A549 (cell line): Measurements from ENCODE around the gene MEIS1. TPM values are rescaled to one million over a fixed set of nuclear protein-coding genes. Genes with fewer than 3 reads are reported as not detected.

Experiments
- ATAC-seq, 2 experiments: fragments of 200-7000 bp in 1 of 2; fragments of >200 bp in 1 of 2; cut with Nextera tagmentation in 1 of 2; cut with Tn5 transposase in 1 of 2; 3 replicates each; pipeline versions ENCODE4 v1.8.0 to v1.9.1; 2018 to 2020; ENCODE audit warnings: mild to moderate bottlenecking in 1 of 2, moderate library complexity in 1 of 2
- CTCF ChIA-PET: fragments of 300-600 bp; sonication (Branson Sonifier 250); formaldehyde crosslinking; extraction: SDS; loops from one replicate; lab custom pipeline; 2021; ENCODE audit warnings: antibody characterized with exemption, inconsistent platforms; lab: Yijun Ruan, JAX
- POLR2A ChIA-PET: fragments of 350-600 bp; formaldehyde crosslinking; extraction: SDS; loops from one replicate; lab custom pipeline; 2021; ENCODE audit warnings: antibody characterized with exemption, inconsistent platforms; lab: Yijun Ruan, JAX
- DNase-seq, 2 experiments: peaks; one replicate each; pipeline versions ENCODE4 v3.0.0 to v3.0.0-alpha.2; 2011 to 2016; ENCODE audit warnings: low read depth in 1 of 2, low spot score in 1 of 2
- FAIRE-seq: peaks from 2 replicates; lab custom pipeline; 2011; peaks lifted over from hg19 to GRCh38; lab: Jason Lieb, UNC
- H3K27ac ChIP-seq, 2 experiments: fragments of >200 bp; sonication (Bioruptor Twin); formaldehyde crosslinking; 3 replicates each; pipeline ENCODE4 v1.5.1; 2016 to 2017
- H3K4me1 ChIP-seq: fragments of >200 bp; sonication (Bioruptor Twin); formaldehyde crosslinking; 3 replicates; pipeline ENCODE4 v1.6.1; 2016
- H3K4me2 ChIP-seq: fragments of >200 bp; sonication (Bioruptor Twin); formaldehyde crosslinking; 3 replicates; pipeline ENCODE4 v1.6.1; 2016
- H3K4me3 ChIP-seq: fragments of >200 bp; sonication (Bioruptor Twin); formaldehyde crosslinking; 3 replicates; pipeline ENCODE4 v1.5.1; 2016
- H3K9me3 ChIP-seq: fragments of >200 bp; sonication (Bioruptor Twin); formaldehyde crosslinking; 3 replicates; pipeline ENCODE4 v1.6.1; 2016
- CBX2 ChIP-seq: fragments of 200-600 bp; sonication (generic); IDR thresholded peaks from 2 replicates; pipeline ENCODE4 v1.6.1; 2016; ENCODE audit warnings: low read depth, mild to moderate bottlenecking, borderline replicate concordance
- CBX8 ChIP-seq: fragments of 200-600 bp; sonication (generic); IDR thresholded peaks from 2 replicates; pipeline ENCODE4 v1.6.1; 2016
- CEBPB ChIP-seq, 2 experiments: fragments of >200 bp in 1 of 2; sonication (Bioruptor Twin) in 1 of 2; formaldehyde crosslinking in 1 of 2; IDR thresholded peaks; 2 replicates each; pipeline ENCODE4 v1.6.1; 2012 to 2016
- EHF ChIP-seq: fragments of 250-450 bp; sonication (Bioruptor Pico); IDR thresholded peaks from 2 replicates; pipeline ENCODE4 v1.5.0; 2020; ENCODE audit warnings: mild to moderate bottlenecking
- ESRRA ChIP-seq: fragments of 150-350 bp; IDR thresholded peaks from 2 replicates; pipeline ENCODE4 v1.6.1; 2014; ENCODE audit warnings: mild to moderate bottlenecking, low read length, borderline replicate concordance
- FOSL2 ChIP-seq, 2 experiments: fragments of 450-650 bp in 1 of 2; fragments of >200 bp in 1 of 2; sonication (Bioruptor Twin) in 1 of 2; formaldehyde crosslinking; IDR thresholded peaks; 2 replicates each; pipeline versions ENCODE4 v1.5.0 to v1.6.1; 2016 to 2020; ENCODE audit warnings: mild to moderate bottlenecking in 1 of 2, moderate library complexity in 1 of 2
- FOXS1 ChIP-seq: fragments of 250-450 bp; sonication (Bioruptor Pico); IDR thresholded peaks from 2 replicates; pipeline ENCODE4 v1.5.0; 2020; ENCODE audit warnings: mild to moderate bottlenecking, moderate library complexity
- GATA3 ChIP-seq: IDR thresholded peaks from 2 replicates; pipeline ENCODE4 v1.6.1; 2012; ENCODE audit warnings: borderline replicate concordance
- HDAC2 ChIP-seq: fragments of 200-600 bp; sonication (generic); IDR thresholded peaks from 2 replicates; pipeline ENCODE4 v1.6.1; 2016
- HEYL ChIP-seq: fragments of 250-450 bp; sonication (Bioruptor Pico); IDR thresholded peaks from 2 replicates; pipeline ENCODE4 v1.8.0; 2021; ENCODE audit warnings: mild to moderate bottlenecking, moderate library complexity
- HOXB13 ChIP-seq: fragments of 250-450 bp; sonication (Bioruptor Pico); IDR thresholded peaks from 2 replicates; pipeline ENCODE4 v1.5.0; 2020; ENCODE audit warnings: low read depth, mild to moderate bottlenecking, moderate library complexity
- HOXB5 ChIP-seq: fragments of 250-450 bp; sonication (Bioruptor Pico); IDR thresholded peaks from 2 replicates; pipeline ENCODE4 v1.5.0; 2020; ENCODE audit warnings: mild to moderate bottlenecking, moderate library complexity
- MAFK ChIP-seq: fragments of 450-650 bp; IDR thresholded peaks from 2 replicates; pipeline ENCODE4 v1.6.1; 2014; ENCODE audit not compliant: partially characterized antibody
- MYC ChIP-seq: IDR thresholded peaks from 2 replicates; pipeline ENCODE4 v1.6.1; 2012; ENCODE audit warnings: mild to moderate bottlenecking, inconsistent platforms, low read length, improper control_type of control experiment, borderline replicate concordance
- PHF8 ChIP-seq: fragments of 200-600 bp; sonication (generic); IDR thresholded peaks from 2 replicates; pipeline ENCODE4 v1.6.1; 2016; ENCODE audit warnings: low read depth, mild to moderate bottlenecking, antibody characterized with exemption, moderate library complexity, borderline replicate concordance
- POLR2AphosphoS2 ChIP-seq: conservative IDR thresholded peaks from 2 replicates; pipeline ENCODE4 v1.6.1; 2012; ENCODE audit warnings: low read length, improper control_type of control experiment, inconsistent platforms
- RAD21 ChIP-seq, 2 experiments: fragments of >200 bp in 1 of 2; sonication (Bioruptor Twin) in 1 of 2; formaldehyde crosslinking in 1 of 2; IDR thresholded peaks in 1 of 2; conservative IDR thresholded peaks in 1 of 2; 2 replicates in 1 of 2; 3 replicates in 1 of 2; pipeline ENCODE4 v1.6.1; 2012 to 2018; ENCODE audit warnings: inconsistent platforms in 1 of 2
- RCOR1 ChIP-seq: fragments of 150-350 bp; IDR thresholded peaks from 2 replicates; pipeline ENCODE4 v1.6.1; 2014; ENCODE audit warnings: antibody characterized with exemption, low read length, low read depth
- REST ChIP-seq: fragments of 200-600 bp; sonication (generic); IDR thresholded peaks from 2 replicates; pipeline ENCODE4 v1.6.1; 2016; ENCODE audit warnings: antibody characterized with exemption, mild to moderate bottlenecking, moderate library complexity
- SREBF2 ChIP-seq: fragments of 450-650 bp; IDR thresholded peaks from 2 replicates; pipeline ENCODE4 v1.6.1; 2014; ENCODE audit warnings: mild to moderate bottlenecking, moderate library complexity
- TFCP2L1 ChIP-seq: fragments of 250-450 bp; sonication (Bioruptor Pico); IDR thresholded peaks from 2 replicates; pipeline ENCODE4 v1.5.0; 2021; ENCODE audit warnings: mild to moderate bottlenecking
- TP53 ChIP-seq: fragments of 250-450 bp; sonication (Bioruptor Pico); IDR thresholded peaks from 2 replicates; pipeline ENCODE4 v1.5.0; 2021; ENCODE audit warnings: mild to moderate bottlenecking, moderate library complexity
- USF2 ChIP-seq: fragments of 450-650 bp; IDR thresholded peaks from 2 replicates; pipeline ENCODE4 v1.6.1; 2014; ENCODE audit warnings: antibody characterized with exemption
- WGBS: methylation state at CpG from one replicate; pipeline ENCODE4 v1.1.6; 2017; ENCODE audit errors: missing lambda C conversion rate; 5-methylcytosine and 5-hydroxymethylcytosine counted together
- polyA plus RNA-seq, 4 experiments: library from polyadenylated mRNA; depleted of rRNA in 3 of 4; stranded (reverse); fragments of >200 nt; fragmentation: RNase III in 1 of 4; extraction: RNeasy Plus Mini Kit Qiagen cat#74134 plus additional on column Dnase treatment in 1 of 4; gene quantifications; 2 replicates in 3 of 4; 3 replicates in 1 of 4; pipeline ENCODE4 v1.2.3, GENCODE V29; 2011 to 2017
- TF ChIP-seq, protein P1 (sequence below): fragments of 150-350 bp; IDR thresholded peaks from 2 replicates; pipeline ENCODE4 v1.6.1; 2014; ENCODE audit warnings: low read depth, mild to moderate bottlenecking, low read length
- TF ChIP-seq, protein P2 (sequence below): IDR thresholded peaks from 2 replicates; pipeline ENCODE4 v1.6.1; 2012

MEIS1 gene
- polyA plus RNA-seq, 2 of the 4 experiments (the other 2 are of a cell fraction), result 1.9 to 4.2 TPM

DNA sequence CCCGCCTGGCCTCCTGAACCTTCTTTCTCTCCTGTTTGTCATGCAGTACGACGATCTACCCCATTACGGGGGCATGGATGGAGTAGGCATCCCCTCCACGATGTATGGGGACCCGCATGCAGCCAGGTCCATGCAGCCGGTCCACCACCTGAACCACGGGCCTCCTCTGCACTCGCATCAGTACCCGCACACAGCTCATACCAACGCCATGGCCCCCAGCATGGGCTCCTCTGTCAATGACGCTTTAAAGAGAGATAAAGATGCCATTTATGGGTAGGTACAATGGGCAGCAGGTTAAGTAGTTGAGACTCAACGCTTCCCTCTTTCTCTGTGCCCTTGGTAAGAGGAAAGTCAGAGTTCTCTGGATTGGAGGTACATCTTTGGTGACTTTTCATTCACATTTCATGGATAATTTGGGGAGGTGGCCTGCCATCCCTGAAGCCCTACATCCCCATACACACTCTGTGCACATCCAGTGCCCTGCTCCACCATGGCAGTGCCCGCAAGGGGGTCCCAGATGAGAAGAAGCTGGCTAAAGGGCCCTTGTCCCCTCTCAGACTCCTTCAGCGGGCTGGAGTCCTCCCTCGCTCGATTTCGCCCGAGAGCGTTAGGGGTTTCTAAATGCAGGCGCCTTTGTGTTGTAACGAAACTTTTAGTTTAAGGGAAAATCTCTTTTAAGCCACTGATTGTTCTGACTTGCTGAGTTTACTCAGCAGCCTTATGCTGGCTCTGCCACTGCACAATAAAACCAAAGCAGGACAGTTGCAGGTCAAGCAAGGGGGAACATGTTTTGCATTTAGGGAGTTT, 3.0 kb downstream of the MEIS1 start:
- no peak for DNase-seq
- no peak for TF ChIP-seq ESRRA
- TF ChIP-seq FOXS1, result no peak
- no peak for TF ChIP-seq SREBF2
- TF ChIP-seq RAD21 (conservative IDR thresholded peaks at IDR 0.05 in 1 of 2, IDR thresholded peaks at IDR 0.05 in 1 of 2), result no peak
- TF ChIP-seq TFCP2L1 (CRISPR knock-in tag), result no peak
- no peak for TF ChIP-seq CBX2
- TF ChIP-seq, protein P1, sequence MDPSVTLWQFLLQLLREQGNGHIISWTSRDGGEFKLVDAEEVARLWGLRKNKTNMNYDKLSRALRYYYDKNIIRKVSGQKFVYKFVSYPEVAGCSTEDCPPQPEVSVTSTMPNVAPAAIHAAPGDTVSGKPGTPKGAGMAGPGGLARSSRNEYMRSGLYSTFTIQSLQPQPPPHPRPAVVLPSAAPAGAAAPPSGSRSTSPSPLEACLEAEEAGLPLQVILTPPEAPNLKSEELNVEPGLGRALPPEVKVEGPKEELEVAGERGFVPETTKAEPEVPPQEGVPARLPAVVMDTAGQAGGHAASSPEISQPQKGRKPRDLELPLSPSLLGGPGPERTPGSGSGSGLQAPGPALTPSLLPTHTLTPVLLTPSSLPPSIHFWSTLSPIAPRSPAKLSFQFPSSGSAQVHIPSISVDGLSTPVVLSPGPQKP, result no peak
- TF ChIP-seq FOSL2 (IDR thresholded peaks at IDR 0.05), result no peak
- TF ChIP-seq FOSL2 (CRISPR knock-in tag; IDR thresholded peaks at IDR 0.05), result no peak
- no peak for TF ChIP-seq EHF (CRISPR knock-in tag)
- TF ChIP-seq HEYL, result no peak
- TF ChIP-seq, protein P2, sequence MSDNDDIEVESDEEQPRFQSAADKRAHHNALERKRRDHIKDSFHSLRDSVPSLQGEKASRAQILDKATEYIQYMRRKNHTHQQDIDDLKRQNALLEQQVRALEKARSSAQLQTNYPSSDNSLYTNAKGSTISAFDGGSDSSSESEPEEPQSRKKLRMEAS, result no peak
- TF ChIP-seq GATA3, result no peak
- no peak for TF ChIP-seq MAFK
- TF ChIP-seq MYC, result no peak
- TF ChIP-seq HOXB5 (CRISPR knock-in tag), result no peak
- TF ChIP-seq POLR2AphosphoS2, result no peak
- no peak for TF ChIP-seq CEBPB (IDR thresholded peaks at IDR 0.05)
- TF ChIP-seq, all 56 proteins: peak for 0
- ChIA-PET POLR2A (no interaction called here), CTCF (interaction anchor here (1.0 to 2.8 kb wide), 7 partner anchors 9 to 1411 kb away, joined by 3 to 15 read pairs (median 4); no protein-coding TSS in a partner anchor)
- Histone ChIP-seq H3K4me3 (no peak overlapping the region), H3K4me1 (peaks cover 7% of the 10 kb centered on the region; the same call in 1 of the 3 replicates), H3K27ac (no peak overlapping the region), H3K9me3 (no peaks in the 10 kb centered on the region), H3K4me2 (no peak overlapping the region)
- 90% methylated on average over 22 of the region's 22 CpGs for WGBS
- ATAC-seq, result no peak
- FAIRE-seq, result no peak

- Histone ChIP-seq H3K27ac (no peak overlapping the region), H3K9me3 (no peaks in the 10 kb centered on the region), H3K4me3 (no peak overlapping the region), H3K4me1 (peaks cover 7% of the 10 kb centered on the region; the same call in 1 of the 3 replicates), H3K4me2 (no peak overlapping the region)
- FAIRE-seq (no peak), ATAC-seq (no peak), DNase-seq (no peak)
- ChIA-PET POLR2A (no interaction called here), CTCF (interaction anchor here (0.6 to 2.8 kb wide), 9 partner anchors 9 to 1411 kb away, joined by 3 to 15 read pairs (median 3); no protein-coding TSS in a partner anchor)
- WGBS, result 89% methylated on average over 8 of the region's 8 CpGs
- TF ChIP-seq HDAC2 (no peak), PHF8 (no peak), HOXB13 (CRISPR knock-in tag) (no peak), REST (no peak), GATA3 (no peak), CBX8 (no peak), TP53 (no peak), USF2 (no peak), FOXS1 (no peak), RCOR1 (no peak)
Observed at GRCh38 chr2:66438498-66438833, 3.5 kb downstream of the MEIS1 start.
